MCF 10A (cell line): ENCODE results near the gene CMC1. TPM values are rescaled to one million over a fixed set of nuclear protein-coding genes. Genes with fewer than 3 reads are reported as not detected.

ENCODE experiments used
- BruUV-seq: library from RNA; stranded (reverse); fragments of 400-500 nt; replicated peaks from 2 replicates; lab custom pipeline; 2021; lab: Mats Ljungman, UMichigan
- CTCF ChIA-PET: fragments of 300-600 bp; sonication (Branson Sonifier 250); formaldehyde crosslinking; extraction: SDS; loops from one replicate; lab custom pipeline; 2021; ENCODE audit warnings: antibody characterized with exemption, inconsistent platforms; lab: Yijun Ruan, JAX
- POLR2A ChIA-PET: fragments of 300-600, 350-650 bp; sonication (Branson Sonifier 250); formaldehyde crosslinking; extraction: SDS; loops from one replicate; lab custom pipeline; 2020; ENCODE audit warnings: antibody characterized with exemption, inconsistent platforms; lab: Yijun Ruan, JAX
- DNase-seq: peaks from one replicate; pipeline ENCODE4 v3.0.0-alpha.2; 2018; ENCODE audit not compliant: unreplicated experiment
- H3K27ac Mint-ChIP-seq: one replicate; pipeline ENCODE4 v1.8.0; 2022; ENCODE audit warnings: mild to moderate bottlenecking, low read depth, mixed read lengths; ENCODE audit not compliant: unreplicated experiment
- H3K27me3 Mint-ChIP-seq: one replicate; pipeline ENCODE4 v1.8.0; 2022; ENCODE audit warnings: mixed read lengths; ENCODE audit not compliant: insufficient read depth, unreplicated experiment
- H3K36me3 Mint-ChIP-seq: one replicate; pipeline ENCODE4 v1.8.0; 2022; ENCODE audit warnings: mild to moderate bottlenecking, moderate library complexity, mixed read lengths; ENCODE audit not compliant: insufficient read depth, unreplicated experiment
- H3K4me1 Mint-ChIP-seq: one replicate; pipeline ENCODE4 v1.8.0; 2022; ENCODE audit warnings: mixed read lengths; ENCODE audit not compliant: insufficient read depth, unreplicated experiment
- H3K4me3 Mint-ChIP-seq: one replicate; pipeline ENCODE4 v1.8.0; 2022; ENCODE audit warnings: mild to moderate bottlenecking, moderate library complexity, mixed read lengths; ENCODE audit not compliant: unreplicated experiment
- H3K9me3 Mint-ChIP-seq: one replicate; pipeline ENCODE4 v1.8.0; 2022; ENCODE audit warnings: mixed read lengths; ENCODE audit not compliant: unreplicated experiment
- intact Hi-C: fragments of 100-400 bp; cut with micrococcal nuclease; formaldehyde crosslinking; loops from 2 replicates; pipeline ENCODE4 v1.14.1; 2022
- total RNA-seq: library from RNA; stranded (reverse); gene quantifications from 2 replicates; pipeline ENCODE4 v1.2.3, GENCODE V29; 2022
- TF ChIP-seq, protein P1 (sequence below): fragments of 200-600 bp; IDR thresholded peaks from one replicate; pipeline ENCODE4 v1.8.0; 2022; ENCODE audit warnings: antibody characterized with exemption, mild to moderate bottlenecking; ENCODE audit not compliant: unreplicated experiment

Gene CMC1
- total RNA-seq, 1 experiment from 2014 or later = 31.9 TPM

- no peak overlapping the region for H3K4me3 Mint-ChIP-seq
- TF ChIP-seq, protein P1, sequence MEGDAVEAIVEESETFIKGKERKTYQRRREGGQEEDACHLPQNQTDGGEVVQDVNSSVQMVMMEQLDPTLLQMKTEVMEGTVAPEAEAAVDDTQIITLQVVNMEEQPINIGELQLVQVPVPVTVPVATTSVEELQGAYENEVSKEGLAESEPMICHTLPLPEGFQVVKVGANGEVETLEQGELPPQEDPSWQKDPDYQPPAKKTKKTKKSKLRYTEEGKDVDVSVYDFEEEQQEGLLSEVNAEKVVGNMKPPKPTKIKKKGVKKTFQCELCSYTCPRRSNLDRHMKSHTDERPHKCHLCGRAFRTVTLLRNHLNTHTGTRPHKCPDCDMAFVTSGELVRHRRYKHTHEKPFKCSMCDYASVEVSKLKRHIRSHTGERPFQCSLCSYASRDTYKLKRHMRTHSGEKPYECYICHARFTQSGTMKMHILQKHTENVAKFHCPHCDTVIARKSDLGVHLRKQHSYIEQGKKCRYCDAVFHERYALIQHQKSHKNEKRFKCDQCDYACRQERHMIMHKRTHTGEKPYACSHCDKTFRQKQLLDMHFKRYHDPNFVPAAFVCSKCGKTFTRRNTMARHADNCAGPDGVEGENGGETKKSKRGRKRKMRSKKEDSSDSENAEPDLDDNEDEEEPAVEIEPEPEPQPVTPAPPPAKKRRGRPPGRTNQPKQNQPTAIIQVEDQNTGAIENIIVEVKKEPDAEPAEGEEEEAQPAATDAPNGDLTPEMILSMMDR = peak; percentile 37
- intact Hi-C loops = loop anchor here (1.0 kb wide), 1 partner anchor 616 kb away; no protein-coding TSS in a partner anchor
- ChIA-PET CTCF (interaction anchor here (0.5 to 5.8 kb wide), 15 partner anchors 8 to 1913 kb away, joined by 3 to 52 read pairs (median 3); partner anchors contain the start of gene EOMES), POLR2A (interaction anchor here (1.0 to 4.2 kb wide), 5 partner anchors 9 to 616 kb away, joined by 3 to 16 read pairs (median 5); partner anchors contain the start of genes AZI2 and ZCWPW2)
- no TSS peak for BruUV-seq
- H3K27ac Mint-ChIP-seq = no peak overlapping the region
- no peaks in the 10 kb centered on the region for H3K27me3 Mint-ChIP-seq
- peak; percentile 35 for DNase-seq
- peaks cover 78% of the 10 kb centered on the region for H3K36me3 Mint-ChIP-seq
- H3K4me1 Mint-ChIP-seq = no peaks in the 10 kb centered on the region
- H3K9me3 Mint-ChIP-seq = no peaks in the 10 kb centered on the region
These were observed 87.1 kb downstream of the CMC1 start for GRCh38 chr3:28328188-28329151.

GRCh38 chr3:28334552-28334951 lies 93.1 kb downstream of the CMC1 start:
- intact Hi-C loops = no loop called here
- H3K4me1 Mint-ChIP-seq = no peaks in the 10 kb centered on the region
- CTCF ChIA-PET = interaction anchor here (0.7 to 1.7 kb wide), 4 partner anchors 10 to 27 kb away, joined by 3 to 4 read pairs (median 4); no protein-coding TSS in a partner anchor
- no peak overlapping the region for H3K27ac Mint-ChIP-seq
- H3K4me3 Mint-ChIP-seq = no peak overlapping the region
- TF ChIP-seq, protein P1 = no peak
- no peak for DNase-seq
- no TSS peak for BruUV-seq
- POLR2A ChIA-PET = interaction anchor here (0.6 to 2.4 kb wide), 4 partner anchors 8 to 790 kb away, joined by 3 to 9 read pairs (median 4); no protein-coding TSS in a partner anchor
- H3K36me3 Mint-ChIP-seq = peaks cover 88% of the 10 kb centered on the region
- no peaks in the 10 kb centered on the region for H3K27me3 Mint-ChIP-seq
- H3K9me3 Mint-ChIP-seq = no peaks in the 10 kb centered on the region

- H3K4me3 Mint-ChIP-seq = no peak overlapping the region
- H3K27ac Mint-ChIP-seq = no peak overlapping the region
- peaks cover 92% of the 10 kb centered on the region for H3K36me3 Mint-ChIP-seq
- POLR2A ChIA-PET = interaction anchor here (1.2 to 2.4 kb wide), 4 partner anchors 9 to 622 kb away, joined by 3 to 9 read pairs (median 6); partner anchors contain the start of genes AZI2 and ZCWPW2
- no peaks in the 10 kb centered on the region for H3K9me3 Mint-ChIP-seq
- H3K27me3 Mint-ChIP-seq = no peaks in the 10 kb centered on the region
- TF ChIP-seq, protein P1 = no peak
- CTCF ChIA-PET = interaction anchor here (0.6 to 1.9 kb wide), 10 partner anchors 9 to 828 kb away, joined by 3 to 6 read pairs (median 4); no protein-coding TSS in a partner anchor
- intact Hi-C loops = no loop called here
- BruUV-seq = no TSS peak
- H3K4me1 Mint-ChIP-seq = no peaks in the 10 kb centered on the region
- DNase-seq = no peak
These were observed 93.8 kb downstream of the CMC1 start for GRCh38 chr3:28335246-28335645.
